Activated B cell treated with CpG ODN at 0.5 μM for 24 hours (primary cell): ENCODE data around the gene SLC44A1. TPM values are rescaled to one million over a fixed set of nuclear protein-coding genes. Genes with fewer than 3 reads are reported as not detected.

Experiments
- ATAC-seq: fragments of 200-7000 bp; cut with Tn5 transposase; one replicate; pipeline ENCODE4 v1.10.0; 2021; ENCODE audit warnings: low read depth, mild to moderate bottlenecking, moderate library complexity
- CTCF ChIA-PET: fragments of 350-600 bp; sonication (Branson Sonifier 250); formaldehyde crosslinking; loops from one replicate; lab custom pipeline; 2021; ENCODE audit warnings: antibody characterized with exemption; lab: Charles Lee
- POLR2A ChIA-PET: fragments of 350-600 bp; sonication (Branson Sonifier 250); formaldehyde crosslinking; loops from one replicate; lab custom pipeline; 2021; ENCODE audit warnings: antibody characterized with exemption; lab: Charles Lee
- DNase-seq: peaks from one replicate; pipeline ENCODE4 v3.0.0; 2022
- H3K27ac Mint-ChIP-seq: one replicate; pipeline ENCODE4 v1.8.0; 2020; ENCODE audit warnings: mixed read lengths
- H3K27me3 Mint-ChIP-seq: one replicate; pipeline ENCODE4 v1.8.0; 2021; ENCODE audit warnings: mixed read lengths
- H3K36me3 Mint-ChIP-seq: one replicate; pipeline ENCODE4 v1.8.0; 2021; ENCODE audit warnings: low read depth, mixed read lengths
- H3K4me1 Mint-ChIP-seq: one replicate; pipeline ENCODE4 v1.8.0; 2021; ENCODE audit warnings: mixed read lengths
- H3K4me3 Mint-ChIP-seq: one replicate; pipeline ENCODE4 v1.8.0; 2020; ENCODE audit warnings: mild to moderate bottlenecking, mixed read lengths
- H3K9me3 Mint-ChIP-seq: one replicate; pipeline ENCODE4 v1.8.0; 2020; ENCODE audit warnings: mixed read lengths
- CTCF ChIP-seq: fragments of 200-600 bp; IDR thresholded peaks from one replicate; pipeline ENCODE4 v1.8.0; 2022; ENCODE audit warnings: antibody characterized with exemption, mild to moderate bottlenecking
- intact Hi-C: fragments of 100-400 bp; cut with micrococcal nuclease; formaldehyde crosslinking; loops from one replicate; pipeline ENCODE4 v1.15.1; 2024
- total RNA-seq: library from RNA; stranded (reverse); gene quantifications from 2 replicates; pipeline ENCODE4 v1.2.3, GENCODE V29; 2022

The SLC44A1 gene
- total RNA-seq, 1 donor from 2014 or later: 10.1 TPM

GRCh38 chr9:105390871-105391270, 146.4 kb downstream of the SLC44A1 start:
- Mint-ChIP-seq H3K4me3 (no peak overlapping the region), H3K4me1 (peaks cover under 1% of the 10 kb centered on the region), H3K27ac (no peak overlapping the region), H3K36me3 (no peaks in the 10 kb centered on the region), H3K9me3 (no peaks in the 10 kb centered on the region), H3K27me3 (no peaks in the 10 kb centered on the region)
- DNase-seq: no peak
- TF ChIP-seq CTCF: no peak
- POLR2A ChIA-PET: no interaction called here
- intact Hi-C loops: no loop called here
- no peak for ATAC-seq
- CTCF ChIA-PET: no interaction called here

DNA sequence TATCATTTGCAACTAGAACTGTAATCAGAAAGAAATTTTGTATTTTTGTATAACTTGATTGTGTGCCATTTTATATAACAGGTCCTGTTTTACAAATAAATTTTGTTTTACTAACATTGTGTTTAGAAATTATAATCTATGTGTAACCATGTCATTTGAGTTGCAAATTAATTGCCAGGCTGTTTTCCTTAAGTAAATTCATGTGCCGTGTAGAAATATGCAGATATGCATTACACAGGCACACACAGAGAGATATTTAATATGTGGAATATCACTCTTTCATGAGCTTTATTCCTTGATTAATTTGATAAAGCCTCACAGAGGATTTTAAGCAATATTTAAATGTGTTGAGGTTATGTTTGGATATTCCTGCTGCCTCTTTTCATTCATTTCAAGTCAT, 146.8 kb downstream of the SLC44A1 start:
- H3K4me3 Mint-ChIP-seq: no peak overlapping the region
- ChIA-PET POLR2A (no interaction called here), CTCF (no interaction called here)
- no peaks in the 10 kb centered on the region for H3K36me3 Mint-ChIP-seq
- TF ChIP-seq CTCF: no peak
- no peak for DNase-seq
- H3K4me1 Mint-ChIP-seq: no peaks in the 10 kb centered on the region
- intact Hi-C loops: no loop called here
- no peaks in the 10 kb centered on the region for H3K27me3 Mint-ChIP-seq
- no peaks in the 10 kb centered on the region for H3K9me3 Mint-ChIP-seq
- no peak for ATAC-seq
- no peak overlapping the region for H3K27ac Mint-ChIP-seq

DNA sequence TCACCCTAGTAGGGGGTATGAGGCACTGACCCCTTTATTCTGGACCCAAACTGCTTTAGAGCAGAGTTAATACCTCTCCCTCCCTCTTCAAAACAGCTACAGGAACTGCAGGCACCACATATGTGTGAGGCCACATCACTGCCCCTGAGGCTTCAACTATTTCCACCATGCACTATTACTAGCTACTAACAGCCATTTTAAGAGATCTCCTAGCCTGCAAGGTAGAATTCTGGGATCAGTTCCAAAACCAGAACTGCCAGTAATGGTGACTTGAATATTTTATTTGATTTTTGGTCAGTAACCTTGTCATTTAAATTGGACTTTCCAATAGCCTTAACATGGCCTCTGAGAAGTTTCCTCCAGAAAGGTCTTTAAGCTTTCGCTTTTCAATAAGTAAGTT, 148.1 kb downstream of the SLC44A1 start:
- DNase-seq: no peak
- POLR2A ChIA-PET: interaction anchor here (0.6 kb wide), 1 partner anchor 1299 kb away, joined by 3 read pairs; the partner anchor contains the start of gene SMC2
- no peaks in the 10 kb centered on the region for H3K9me3 Mint-ChIP-seq
- no peak for ATAC-seq
- intact Hi-C loops: no loop called here
- no peak overlapping the region for H3K4me3 Mint-ChIP-seq
- no peak for TF ChIP-seq CTCF
- CTCF ChIA-PET: no interaction called here
- H3K27ac Mint-ChIP-seq: no peak overlapping the region
- H3K4me1 Mint-ChIP-seq: no peaks in the 10 kb centered on the region
- H3K27me3 Mint-ChIP-seq: no peaks in the 10 kb centered on the region
- no peaks in the 10 kb centered on the region for H3K36me3 Mint-ChIP-seq

DNA sequence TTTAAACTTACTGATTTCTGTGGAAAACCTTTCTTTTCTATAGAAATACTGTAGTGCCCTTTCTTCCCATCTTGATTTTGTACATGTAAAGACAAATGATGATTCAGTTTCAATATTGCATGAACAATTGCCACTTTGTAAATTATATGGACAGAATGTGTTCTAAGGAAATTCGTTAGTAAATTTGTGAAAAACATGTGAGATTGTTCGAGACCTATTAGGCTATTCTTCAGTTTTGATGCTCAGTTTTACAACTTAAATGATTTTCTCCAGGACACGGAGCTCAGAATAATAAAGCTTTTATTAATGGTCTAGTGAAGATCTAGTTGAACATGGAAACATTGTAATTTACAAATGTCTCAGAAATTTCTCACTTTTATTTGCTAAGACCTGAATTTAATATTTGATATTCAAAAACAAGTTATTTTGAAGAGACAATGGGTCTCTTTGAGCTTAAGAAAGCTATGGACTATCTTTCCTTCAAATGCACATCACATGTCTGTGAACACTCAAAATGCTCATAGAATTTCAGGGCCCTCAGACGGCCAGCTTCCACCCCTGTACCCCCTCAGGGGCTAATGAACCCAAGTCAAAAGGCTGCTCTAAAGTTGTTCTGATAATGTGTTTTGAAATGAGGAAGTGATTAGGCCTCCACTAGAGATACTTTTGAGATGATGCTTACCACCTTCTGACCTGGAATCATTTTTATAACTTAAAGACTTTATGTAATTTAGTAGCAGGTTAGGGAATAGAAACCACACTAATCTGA, 149.3 kb downstream of the SLC44A1 start:
- Mint-ChIP-seq H3K27me3 (no peaks in the 10 kb centered on the region), H3K36me3 (no peaks in the 10 kb centered on the region), H3K4me1 (no peaks in the 10 kb centered on the region), H3K4me3 (no peak overlapping the region), H3K27ac (no peak overlapping the region), H3K9me3 (no peaks in the 10 kb centered on the region)
- DNase-seq (no peak), ATAC-seq (no peak)
- POLR2A ChIA-PET: no interaction called here
- CTCF ChIA-PET: no interaction called here
- intact Hi-C loops: no loop called here
- TF ChIP-seq CTCF: no peak

DNA sequence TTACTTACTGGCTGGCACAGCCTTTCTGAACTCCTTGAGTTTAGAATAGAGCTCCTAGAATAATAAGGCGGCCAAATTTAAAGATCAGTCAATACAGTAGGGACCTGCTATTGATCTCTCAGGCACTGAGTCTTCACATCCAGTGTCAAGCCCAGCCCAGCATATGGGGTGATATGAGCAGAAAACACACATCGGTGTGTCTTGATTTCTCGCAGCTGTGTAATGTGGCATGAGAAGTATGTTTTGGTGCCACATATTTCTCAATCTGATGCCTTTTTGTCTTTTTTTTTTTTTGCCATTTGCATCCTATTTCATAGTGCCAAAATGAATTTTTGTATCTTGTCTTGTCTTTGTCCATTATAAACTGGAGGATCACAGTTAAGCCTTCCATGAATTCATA, 152.0 kb downstream of the SLC44A1 start:
- ATAC-seq: no peak
- intact Hi-C loops: no loop called here
- CTCF ChIA-PET: no interaction called here

More for the DNA sequence above, 152.0 kb downstream of the SLC44A1 start:
- H3K36me3 Mint-ChIP-seq: no peaks in the 10 kb centered on the region
- POLR2A ChIA-PET: no interaction called here
- H3K27me3 Mint-ChIP-seq: no peaks in the 10 kb centered on the region
- no peak for DNase-seq
- no peaks in the 10 kb centered on the region for H3K4me1 Mint-ChIP-seq
- no peaks in the 10 kb centered on the region for H3K9me3 Mint-ChIP-seq
- H3K4me3 Mint-ChIP-seq: no peak overlapping the region
- no peak overlapping the region for H3K27ac Mint-ChIP-seq
- no peak for TF ChIP-seq CTCF
